H1 (cell line): ENCODE results near the gene DVL1. TPM values are rescaled to one million over a fixed set of nuclear protein-coding genes. Genes with fewer than 3 reads are reported as not detected.
A peak's percentile ranks its signal among the peaks of the same experiment; 100 is the strongest.

Experiments
- CTCF ChIA-PET: fragments of 300-600 bp; sonication (Branson Sonifier 250); formaldehyde crosslinking; loops from one replicate; lab custom pipeline; 2021; ENCODE audit not compliant: partially characterized antibody; lab: Charles Lee
- POLR2A ChIA-PET: fragments of 300-600 bp; sonication (Branson Sonifier 250); formaldehyde crosslinking; loops from one replicate; lab custom pipeline; 2021; ENCODE audit warnings: inconsistent platforms; ENCODE audit not compliant: partially characterized antibody; lab: Charles Lee
- DNase-seq, 2 experiments: peaks; one replicate each; pipeline versions ENCODE4 v3.0.0 to v3.0.0-alpha.2; 2010 to 2022; ENCODE audit warnings: low spot score in 2 of 2, low read depth in 1 of 2, mixed read lengths in 1 of 2
- FAIRE-seq: peaks from 2 replicates; lab custom pipeline; 2011; peaks lifted over from hg19 to GRCh38; lab: Jason Lieb, UNC
- H2AFZ ChIP-seq: 2 replicates; pipeline ENCODE4 v1.8.1; 2012; ENCODE audit warnings: low read length, inconsistent platforms
- H2AK5ac ChIP-seq: 2 replicates; pipeline ENCODE4 v1.6.1; 2013; ENCODE audit warnings: low read depth, low read length
- H2BK120ac ChIP-seq: replicated peaks from 2 replicates; pipeline ENCODE3; 2013; ENCODE audit warnings: low read depth, low read length, inconsistent platforms
- H2BK12ac ChIP-seq: 2 replicates; pipeline ENCODE4 v1.6.1; 2013; ENCODE audit warnings: low read depth, low read length
- H2BK15ac ChIP-seq: 2 replicates; pipeline ENCODE4 v1.6.1; 2013; ENCODE audit warnings: low read length
- H2BK20ac ChIP-seq: 2 replicates; pipeline ENCODE4 v1.6.1; 2013; ENCODE audit warnings: low read length
- H2BK5ac ChIP-seq: 2 replicates; pipeline ENCODE4 v1.6.1; 2013; ENCODE audit warnings: low read depth, low read length
- H3K14ac ChIP-seq: 2 replicates; pipeline ENCODE4 v1.6.1; 2013; ENCODE audit warnings: inconsistent platforms; ENCODE audit not compliant: insufficient read length
- H3K18ac ChIP-seq: 2 replicates; pipeline ENCODE4 v1.6.1; 2013; ENCODE audit warnings: low read length; ENCODE audit errors: extremely low read depth
- H3K23ac ChIP-seq: 2 replicates; pipeline ENCODE4 v1.6.1; 2013; ENCODE audit warnings: inconsistent platforms; ENCODE audit not compliant: insufficient read length
- H3K23me2 ChIP-seq: 2 replicates; pipeline ENCODE4 v1.6.1; 2013; ENCODE audit warnings: low read depth, low read length
- H3K27ac ChIP-seq: 2 replicates; pipeline ENCODE4 v1.6.1; 2011; ENCODE audit warnings: low read depth, low read length, inconsistent platforms
- H3K27me3 ChIP-seq, 4 experiments: replicated peaks in 1 of 4; 1 replicate in 1 of 4; 2 replicates in 3 of 4; pipeline versions ENCODE4 v1.6.1 to v1.8.1; 2011 to 2013; ENCODE audit warnings: low read length in 3 of 4, mild to moderate bottlenecking in 3 of 4, inconsistent platforms in 2 of 4, mixed read lengths in 2 of 4, moderate library complexity in 1 of 4; ENCODE audit not compliant: control insufficient read depth in 3 of 4, insufficient read depth in 3 of 4; ENCODE audit errors: extremely low read depth in 1 of 4
- H3K36me3 ChIP-seq, 4 experiments: 2 replicates each; pipeline versions ENCODE4 v1.6.1 to v1.8.1; 2011 to 2013; ENCODE audit warnings: mild to moderate bottlenecking in 4 of 4, low read length in 3 of 4, moderate library complexity in 2 of 4, control low read depth in 1 of 4, inconsistent platforms in 1 of 4; ENCODE audit not compliant: insufficient read depth in 4 of 4, control insufficient read depth in 2 of 4
- H3K4ac ChIP-seq: replicated peaks from 2 replicates; pipeline ENCODE3; 2013; ENCODE audit warnings: low read length, low read depth, mixed read lengths, inconsistent platforms; ENCODE audit not compliant: insufficient read length
- H3K4me1 ChIP-seq, 4 experiments: replicated peaks in 1 of 4; 1 replicate in 1 of 4; 2 replicates in 3 of 4; pipeline versions ENCODE4 v1.6.1 to v1.8.1; 2011 to 2013; ENCODE audit warnings: low read length in 3 of 4, inconsistent platforms in 2 of 4, mixed read lengths in 1 of 4; ENCODE audit not compliant: insufficient read depth in 4 of 4, control insufficient read depth in 3 of 4
- H3K4me2 ChIP-seq, 2 experiments: 2 replicates each; pipeline versions ENCODE4 v1.6.1 to v1.8.1; 2011 to 2013; ENCODE audit warnings: low read depth in 2 of 2, low read length in 2 of 2, control low read depth in 1 of 2, inconsistent platforms in 1 of 2, mild to moderate bottlenecking in 1 of 2; ENCODE audit not compliant: insufficient read depth in 1 of 2
- H3K4me3 ChIP-seq, 4 experiments: fragments of 200-600, 300-600 bp in 1 of 4; sonication (generic), shearing (Covaris generic), sonication (Bioruptor Twin) in 1 of 4; 2 replicates each; pipeline versions ENCODE4 v1.5.1 to v1.8.1; 2011 to 2016; ENCODE audit warnings: low read length in 4 of 4, low read depth in 3 of 4, control low read depth in 2 of 4, inconsistent platforms in 2 of 4, mild to moderate bottlenecking in 2 of 4, mixed read lengths in 1 of 4, moderate library complexity in 1 of 4; ENCODE audit not compliant: insufficient read depth in 2 of 4; ENCODE audit errors: extremely low read depth in 1 of 4
- H3K56ac ChIP-seq: replicated peaks from 2 replicates; pipeline ENCODE3; 2013; ENCODE audit warnings: low read depth, mild to moderate bottlenecking, mixed read lengths, low read length, inconsistent platforms; ENCODE audit not compliant: insufficient read length
- H3K79me1 ChIP-seq: 2 replicates; pipeline ENCODE4 v1.6.1; 2013; ENCODE audit warnings: low read depth, low read length, control low read depth
- H3K79me2 ChIP-seq, 2 experiments: 2 replicates each; pipeline versions ENCODE4 v1.6.1 to v1.8.1; 2012 to 2013; ENCODE audit warnings: low read length in 2 of 2, mild to moderate bottlenecking in 2 of 2, inconsistent platforms in 1 of 2; ENCODE audit not compliant: insufficient read depth in 2 of 2, control insufficient read depth in 1 of 2
- H3K9ac ChIP-seq, 4 experiments: replicated peaks in 1 of 4; 1 replicate in 1 of 4; 2 replicates in 3 of 4; pipeline versions ENCODE4 v1.6.1 to v1.8.1; 2011 to 2013; ENCODE audit warnings: low read depth in 3 of 4, low read length in 3 of 4, control low read depth in 2 of 4, mild to moderate bottlenecking in 2 of 4, moderate library complexity in 2 of 4, inconsistent platforms in 1 of 4; ENCODE audit errors: extremely low read depth in 1 of 4
- H3K9me3 ChIP-seq, 2 experiments: 2 replicates each; pipeline versions ENCODE4 v1.6.1 to v1.8.1; 2012 to 2013; ENCODE audit warnings: mild to moderate bottlenecking in 2 of 2, moderate library complexity in 2 of 2, control low read depth in 1 of 2, inconsistent platforms in 1 of 2, low read depth in 1 of 2, low read length in 1 of 2, mixed read lengths in 1 of 2; ENCODE audit not compliant: insufficient read depth in 2 of 2
- H4K20me1 ChIP-seq, 2 experiments: replicated peaks in 1 of 2; 2 replicates each; pipeline versions ENCODE3 to v1.8.1; 2011 to 2013; ENCODE audit warnings: inconsistent platforms in 2 of 2, low read length in 2 of 2, mild to moderate bottlenecking in 1 of 2; ENCODE audit not compliant: insufficient read depth in 2 of 2, control insufficient read depth in 1 of 2
- H4K5ac ChIP-seq: 2 replicates; pipeline ENCODE4 v1.6.1; 2013; ENCODE audit warnings: low read length, low read depth, mixed read lengths, inconsistent platforms; ENCODE audit not compliant: insufficient read length
- H4K8ac ChIP-seq: 2 replicates; pipeline ENCODE4 v1.8.0; 2013; ENCODE audit warnings: mild to moderate bottlenecking, moderate library complexity, low read length, inconsistent platforms; ENCODE audit not compliant: insufficient read depth; ENCODE audit errors: extremely low read depth
- H4K91ac ChIP-seq: replicated peaks from 2 replicates; pipeline ENCODE3; 2013; ENCODE audit warnings: low read length, mixed read lengths, inconsistent platforms; ENCODE audit not compliant: insufficient read length
- CBX8 ChIP-seq: fragments of 300-800, 300-1000 bp; sonication (generic); IDR thresholded peaks from 2 replicates; pipeline ENCODE4 v1.7.1; 2016; ENCODE audit warnings: low read depth, low read length, borderline replicate concordance
- HDAC2 ChIP-seq, 2 experiments: fragments of 300-600 bp in 1 of 2; sonication (generic) in 1 of 2; IDR thresholded peaks; 2 replicates each; pipeline ENCODE4 v1.6.1; 2011 to 2012; ENCODE audit warnings: low read depth in 2 of 2, low read length in 2 of 2, mild to moderate bottlenecking in 2 of 2, moderate library complexity in 2 of 2, borderline replicate concordance in 1 of 2, inconsistent platforms in 1 of 2
- RXRA ChIP-seq: IDR thresholded peaks from 2 replicates; pipeline ENCODE4 v1.6.1; 2011; ENCODE audit warnings: low read depth, mild to moderate bottlenecking, low read length, moderate library complexity; ENCODE audit not compliant: insufficient read depth
- WGBS, 2 experiments: shearing (Covaris generic) in 1 of 2; methylation state at CpG; one replicate each; pipeline versions ENCODE4 v1.1.6 to v1.1.7; 2013 to 2015; ENCODE audit warnings: low lambda C conversion rate in 2 of 2, mixed read lengths in 2 of 2, inconsistent platforms in 1 of 2, low coverage in 1 of 2, missing lambda C conversion rate in 1 of 2; ENCODE audit not compliant: insufficient replicate concordance in 2 of 2, insufficient coverage in 1 of 2, insufficient read length in 1 of 2; ENCODE audit errors: extremely low coverage in 1 of 2, missing lambda C conversion rate in 1 of 2; 5-methylcytosine and 5-hydroxymethylcytosine counted together
- polyA plus RNA-seq, 7 experiments: library from polyadenylated mRNA; depleted of rRNA in 3 of 7; stranded (reverse) in 5 of 7; unstranded in 2 of 7; fragments of >200 nt in 5 of 7; fragments of 200-250 nt in 2 of 7; gene quantifications; 1 replicate in 5 of 7; 2 replicates in 1 of 7; 4 replicates in 1 of 7; pipeline versions ENCODE4 v1.2.1 to v1.2.3, GENCODE V29; 2011 to 2013; ENCODE audit warnings: missing spikeins in 2 of 7, mixed read lengths in 2 of 7
- total RNA-seq: library from RNA; stranded (reverse); fragmentation: NEBNext Ultra II Directional; extraction: Animal tissue kit (Norgen Biotek cat#: 25700); gene quantifications from 2 replicates; pipeline ENCODE4 v1.2.1, GENCODE V29; 2021

DVL1 gene
- total and polyA plus RNA-seq, 2 of the 8 experiments (the other 6 are each of a cell fraction or from before 2014, with no cell fraction given): 39.4 to 58.9 TPM

DNA sequence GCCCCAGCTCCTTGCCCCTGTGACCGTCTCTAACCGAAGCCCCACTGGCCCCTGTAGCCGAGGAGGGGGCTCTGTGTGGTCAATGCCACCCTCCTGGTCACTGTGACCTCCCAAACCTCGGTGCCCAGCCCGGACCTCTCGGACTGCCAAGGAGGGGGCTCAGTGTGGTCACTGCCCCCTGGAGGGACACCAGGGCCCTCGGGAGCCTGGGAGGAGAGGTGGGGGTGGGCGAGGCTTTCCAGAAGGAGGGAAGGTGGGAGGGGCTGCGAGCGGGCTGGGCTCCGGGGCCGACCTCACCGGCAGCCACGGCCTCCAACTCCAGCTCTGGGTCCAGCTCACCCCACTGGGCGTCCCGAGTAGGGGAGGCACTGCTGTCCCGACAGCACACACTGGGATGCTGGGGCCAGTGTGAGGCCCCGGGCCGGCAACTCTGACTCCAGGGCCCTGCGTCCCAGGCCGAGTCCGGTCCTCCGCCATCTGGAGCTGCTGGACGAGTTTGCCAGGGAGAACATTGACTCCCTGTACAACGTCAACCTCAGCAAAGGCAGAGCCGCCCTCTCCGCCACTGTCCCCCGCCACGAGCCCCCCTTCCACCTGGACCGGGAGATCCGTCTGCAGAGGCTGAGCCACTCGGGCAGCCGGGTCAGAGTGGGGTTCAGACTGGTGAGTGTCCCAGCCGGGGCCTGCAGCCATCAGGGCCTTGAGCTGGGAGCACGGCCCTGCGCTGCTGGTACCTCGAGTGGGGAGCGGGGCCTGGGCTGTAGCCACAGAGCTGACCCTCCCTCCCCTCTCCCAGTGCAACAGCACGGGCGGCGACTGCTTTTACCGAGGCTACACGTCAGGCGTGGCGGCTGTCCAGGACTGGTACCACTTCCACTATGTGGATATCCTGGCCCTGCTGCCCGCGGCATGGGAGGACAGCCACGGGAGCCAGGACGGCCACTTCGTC, 62.6 kb downstream of the DVL1 start:
- no peak overlapping the region for H2BK20ac ChIP-seq
- no peak overlapping the region for H3K23ac ChIP-seq
- H3K27ac ChIP-seq: no peak overlapping the region; the same call in 1 of the 2 replicates
- ChIA-PET POLR2A (interaction anchor here (1.0 to 2.6 kb wide), 4 partner anchors 10 to 28 kb away, joined by 3 to 12 read pairs (median 3); partner anchors contain the start of gene UBE2J2), CTCF (interaction anchor here (1.2 to 1.6 kb wide), 5 partner anchors 13 to 47 kb away, joined by 3 to 5 read pairs (median 3); no protein-coding TSS in a partner anchor)
- 86% methylated on average over 39 of the region's 50 CpGs; no CpG with 5 or more reads in 1 of the 2 experiments for WGBS, 2 experiments
- H3K18ac ChIP-seq: no peak overlapping the region
- no peak for FAIRE-seq
- H4K91ac ChIP-seq: no peak overlapping the region
- H2AK5ac ChIP-seq: no peak overlapping the region
- no peak overlapping the region for H4K5ac ChIP-seq
- H3K79me1 ChIP-seq: no peaks in the 10 kb centered on the region
- H3K27me3 ChIP-seq: no peaks in the 10 kb centered on the region
- H2BK12ac ChIP-seq: 0 out of 2 replicates have a peak overlapping the region, but pooled peaks have one; percentile 68
- H3K23me2 ChIP-seq: no peaks in the 10 kb centered on the region
- no peak overlapping the region for H3K14ac ChIP-seq
- no peaks in the 10 kb centered on the region for H3K79me2 ChIP-seq
- no peak overlapping the region for H2BK120ac ChIP-seq
- no peak overlapping the region for H2BK5ac ChIP-seq
- H4K20me1 ChIP-seq: no peaks in the 10 kb centered on the region
- H3K4me1 ChIP-seq: peaks cover 0 to 1% (median under 1%) of the 10 kb centered on the region in 4 experiments; a peak in 1 of 7 replicates
- H3K56ac ChIP-seq: no peak overlapping the region
- no peak overlapping the region for H3K4me3 ChIP-seq
- peak overlapping the region; percentile 53; the same call in 1 of the 2 replicates for H2BK15ac ChIP-seq
- H3K4ac ChIP-seq: no peak overlapping the region
- peak overlapping the region; percentile 62 for H4K8ac ChIP-seq
- DNase-seq: no peak
- H3K4me2 ChIP-seq: no peak overlapping the region
- H3K36me3 ChIP-seq: no peaks in the 10 kb centered on the region
- no peak overlapping the region for H3K9ac ChIP-seq
- no peak overlapping the region for H2AFZ ChIP-seq
- H3K9me3 ChIP-seq: peaks cover 0 to 2% of the 10 kb centered on the region in 2 experiments; a peak in 1 of 4 replicates
- TF ChIP-seq CBX8 (no peak), HDAC2 (IDR thresholded peaks at IDR 0.05; ENCODE audit: borderline replicate concordance in 1 of 2, low read depth in 2 of 2, low read length in 2 of 2) (no peak), RXRA (no peak)
